Fibroblast of the aortic adventitia (primary cell): ENCODE results near the gene CALML3. TPM values are rescaled to one million over a fixed set of nuclear protein-coding genes. Genes with fewer than 3 reads are reported as not detected.

ENCODE experiments used
- DNase-seq: peaks from one replicate; pipeline ENCODE4 v3.0.0-alpha.2; 2010; ENCODE audit warnings: low read depth
- H3K4me3 ChIP-seq: 2 replicates; pipeline ENCODE4 v1.5.1; 2011; ENCODE audit warnings: low read depth, mild to moderate bottlenecking, control low read depth, low read length, moderate library complexity
- total RNA-seq: library from RNA; depleted of rRNA; stranded (reverse); fragments of >200 nt; gene quantifications from 2 replicates; pipeline ENCODE4 v1.2.3, GENCODE V29; 2012; ENCODE audit warnings: low replicate concordance
- TF ChIP-seq, protein P1 (sequence below): IDR thresholded peaks from 2 replicates; pipeline ENCODE4 v1.5.1; 2011; ENCODE audit warnings: mild to moderate bottlenecking, low read length, control low read depth, inconsistent platforms; ENCODE audit not compliant: insufficient read depth

Gene CALML3
- total RNA-seq, 1 donor, result not detected

DNA sequence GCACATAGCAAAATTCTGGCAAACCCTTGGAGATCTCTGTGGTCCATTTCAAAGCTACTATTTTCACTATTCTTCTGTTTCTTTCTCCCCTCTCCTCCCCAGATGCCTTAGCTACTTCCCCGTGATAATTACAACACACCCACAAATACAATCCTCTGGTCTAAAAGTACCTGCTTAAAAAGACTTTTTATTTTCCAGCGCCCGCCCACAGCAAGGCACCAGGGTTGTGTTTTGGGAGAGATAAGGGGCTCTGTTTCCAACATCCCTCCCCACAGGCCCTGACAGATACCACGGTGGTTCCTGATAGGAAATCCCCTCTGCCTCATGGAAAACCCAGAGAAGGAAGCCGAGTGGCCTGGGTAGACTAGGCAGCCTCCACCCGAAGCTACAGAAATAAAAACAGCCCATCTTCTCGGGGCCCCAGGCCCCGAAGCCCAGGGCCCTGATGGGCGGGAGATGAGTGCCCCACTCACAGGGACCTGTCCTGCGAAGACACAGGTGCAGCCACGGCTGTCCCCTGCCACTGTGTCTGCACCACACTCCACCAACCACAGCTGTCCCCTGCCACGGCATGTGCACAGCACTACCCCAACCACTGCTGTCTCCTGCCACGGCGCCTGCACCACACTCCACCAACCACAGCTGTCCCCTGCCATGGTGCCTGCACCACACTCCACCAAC, 45.1 kb upstream of the CALML3 start:
- TF ChIP-seq, protein P1, sequence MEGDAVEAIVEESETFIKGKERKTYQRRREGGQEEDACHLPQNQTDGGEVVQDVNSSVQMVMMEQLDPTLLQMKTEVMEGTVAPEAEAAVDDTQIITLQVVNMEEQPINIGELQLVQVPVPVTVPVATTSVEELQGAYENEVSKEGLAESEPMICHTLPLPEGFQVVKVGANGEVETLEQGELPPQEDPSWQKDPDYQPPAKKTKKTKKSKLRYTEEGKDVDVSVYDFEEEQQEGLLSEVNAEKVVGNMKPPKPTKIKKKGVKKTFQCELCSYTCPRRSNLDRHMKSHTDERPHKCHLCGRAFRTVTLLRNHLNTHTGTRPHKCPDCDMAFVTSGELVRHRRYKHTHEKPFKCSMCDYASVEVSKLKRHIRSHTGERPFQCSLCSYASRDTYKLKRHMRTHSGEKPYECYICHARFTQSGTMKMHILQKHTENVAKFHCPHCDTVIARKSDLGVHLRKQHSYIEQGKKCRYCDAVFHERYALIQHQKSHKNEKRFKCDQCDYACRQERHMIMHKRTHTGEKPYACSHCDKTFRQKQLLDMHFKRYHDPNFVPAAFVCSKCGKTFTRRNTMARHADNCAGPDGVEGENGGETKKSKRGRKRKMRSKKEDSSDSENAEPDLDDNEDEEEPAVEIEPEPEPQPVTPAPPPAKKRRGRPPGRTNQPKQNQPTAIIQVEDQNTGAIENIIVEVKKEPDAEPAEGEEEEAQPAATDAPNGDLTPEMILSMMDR, result no peak
- H3K4me3 ChIP-seq, result no peak overlapping the region
- no peak for DNase-seq

DNA sequence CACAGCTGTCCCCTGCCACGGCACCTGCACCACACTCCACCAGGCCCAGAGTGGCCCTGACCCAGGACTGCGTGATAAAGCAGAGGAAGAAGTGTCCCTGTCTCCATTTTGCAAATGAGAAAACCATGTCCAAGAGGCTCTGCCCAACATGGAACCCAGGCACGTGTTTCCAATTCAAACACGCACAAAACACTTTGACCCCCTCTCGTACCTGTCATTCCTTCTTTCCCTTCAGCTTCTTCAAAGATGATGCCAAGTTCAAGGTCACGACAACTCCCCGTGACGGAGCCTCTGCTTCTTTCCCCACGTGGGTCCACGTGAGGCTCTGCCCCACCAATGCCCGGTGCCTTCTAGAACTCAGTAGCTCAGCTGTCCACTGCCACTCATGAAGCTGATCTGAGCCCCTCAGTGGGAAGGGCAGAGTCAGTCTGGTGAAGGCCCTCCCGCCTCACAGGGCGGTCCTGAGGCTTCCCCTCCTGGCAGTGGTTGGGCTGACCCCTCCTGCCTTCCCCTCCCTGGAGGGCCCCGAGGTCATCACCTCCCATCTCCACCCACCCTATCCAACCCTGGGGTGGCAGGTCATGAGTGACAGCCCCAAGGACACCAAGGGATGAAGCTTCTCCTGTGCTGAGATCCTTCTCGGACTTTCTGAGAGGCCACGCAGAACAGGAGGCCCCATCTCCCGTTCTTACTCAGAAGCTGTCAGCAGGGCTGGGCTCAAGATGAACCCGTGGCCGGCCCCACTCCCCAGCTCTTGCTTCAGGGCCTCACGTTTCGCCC, 44.4 kb upstream of the CALML3 start:
- TF ChIP-seq, protein P1, result no peak
- no peak overlapping the region for H3K4me3 ChIP-seq
- DNase-seq, result no peak

DNA sequence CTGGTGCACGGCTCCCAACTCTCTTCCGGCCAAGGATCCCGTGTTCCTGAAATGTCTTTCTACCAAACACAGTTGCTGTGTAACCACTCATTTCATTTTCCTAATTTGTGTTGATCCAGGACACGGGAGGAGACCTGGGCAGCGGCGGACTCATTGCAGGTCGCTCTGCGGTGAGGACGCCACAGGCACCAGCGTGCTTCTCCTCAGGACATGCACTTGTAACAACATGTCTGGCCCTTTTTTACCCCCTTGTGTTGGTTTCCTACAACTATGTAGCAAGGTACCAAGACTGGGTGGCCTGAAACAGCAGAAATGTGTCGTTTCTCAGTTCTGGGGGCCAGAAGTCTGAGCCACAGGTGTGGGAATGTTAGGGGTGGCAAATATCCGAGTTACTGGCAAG, 43.6 kb upstream of the CALML3 start:
- no peak overlapping the region for H3K4me3 ChIP-seq
- no peak for DNase-seq
- TF ChIP-seq, protein P1, result no peak

DNA sequence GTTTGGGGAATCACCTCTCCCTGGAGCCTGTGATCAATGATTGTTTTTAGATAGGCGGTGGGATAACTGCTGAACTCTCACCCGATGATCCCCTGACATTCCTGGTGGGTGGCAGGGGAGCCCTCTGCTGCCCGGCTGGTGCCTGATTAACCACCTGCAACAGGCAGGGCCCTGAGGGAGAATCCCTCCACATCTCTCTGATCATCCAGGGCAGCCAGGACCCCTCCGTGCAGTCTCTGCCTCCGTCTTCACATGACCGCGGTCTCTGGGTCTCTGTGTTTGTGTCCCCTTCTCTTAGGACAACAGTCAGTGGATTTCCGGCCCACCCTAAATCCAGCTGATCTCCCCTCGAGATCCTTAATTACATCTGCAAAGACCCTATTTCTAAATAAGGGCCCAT, 42.7 kb upstream of the CALML3 start:
- no peak overlapping the region for H3K4me3 ChIP-seq
- TF ChIP-seq, protein P1, result no peak
- DNase-seq, result no peak

DNA sequence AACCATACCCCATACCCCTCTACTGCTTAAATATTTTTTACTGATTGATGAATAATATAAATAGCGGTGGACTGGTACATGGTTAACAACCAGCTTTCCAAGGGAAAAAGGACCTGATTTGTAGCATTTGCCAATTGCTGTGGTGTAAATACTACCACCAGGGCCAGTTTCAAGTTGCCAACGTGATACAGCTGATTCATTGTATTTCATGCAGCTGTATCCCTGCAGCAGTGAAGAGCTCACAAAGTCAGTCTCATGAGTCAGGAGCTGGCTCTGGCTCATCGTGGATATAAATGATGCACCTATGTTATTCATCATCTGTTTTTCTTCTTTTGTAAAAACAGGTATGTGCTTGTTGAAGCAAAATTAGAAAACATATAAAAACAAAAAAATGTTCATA, 40.6 kb upstream of the CALML3 start:
- DNase-seq, result peak; percentile 16
- no peak overlapping the region for H3K4me3 ChIP-seq
- TF ChIP-seq, protein P1, result no peak

DNA sequence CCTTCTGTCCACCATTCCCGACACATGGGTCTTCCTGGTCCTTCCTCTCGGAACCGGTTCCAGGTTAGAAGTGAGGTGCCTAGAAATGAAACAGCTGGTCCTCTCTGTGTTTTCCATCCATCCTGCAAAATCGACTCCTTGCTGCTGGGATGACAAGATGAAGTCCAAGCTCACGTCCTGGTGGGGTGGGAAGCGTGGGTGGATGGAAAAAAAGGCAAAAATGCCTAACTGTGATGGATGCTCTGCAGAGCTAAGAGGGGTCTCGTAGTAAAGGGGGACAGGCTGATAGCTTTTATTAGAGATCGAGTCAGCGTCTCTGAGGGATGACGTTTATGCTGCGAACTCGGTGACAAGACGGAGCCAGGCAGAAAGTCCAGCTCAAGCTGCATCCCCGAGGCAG, 39.5 kb upstream of the CALML3 start:
- H3K4me3 ChIP-seq, result no peak overlapping the region
- TF ChIP-seq, protein P1, result no peak
- no peak for DNase-seq
